Progenitor cell of endocrine pancreas (in vitro differentiated cells): ENCODE results near the gene UGT1A4. TPM values are rescaled to one million over a fixed set of nuclear protein-coding genes. Genes with fewer than 3 reads are reported as not detected.

Experiments
- DNase-seq: peaks from one replicate; pipeline ENCODE4 v3.0.0; 2021; ENCODE audit warnings: low spot score; ENCODE audit not compliant: unreplicated experiment
- H3K27ac Mint-ChIP-seq: 2 replicates; pipeline ENCODE4 v1.8.0; 2021; ENCODE audit warnings: mild to moderate bottlenecking, moderate library complexity, mixed read lengths
- H3K27me3 Mint-ChIP-seq: 2 replicates; pipeline ENCODE4 v1.8.0; 2021; ENCODE audit warnings: mixed read lengths
- H3K36me3 Mint-ChIP-seq: 2 replicates; pipeline ENCODE4 v1.8.0; 2022; ENCODE audit warnings: mixed read lengths; ENCODE audit not compliant: insufficient read depth
- H3K4me1 Mint-ChIP-seq: 2 replicates; pipeline ENCODE4 v1.8.0; 2021; ENCODE audit warnings: low read depth, mixed read lengths
- H3K4me3 Mint-ChIP-seq: 2 replicates; pipeline ENCODE4 v1.8.0; 2021; ENCODE audit warnings: low read depth, mild to moderate bottlenecking, moderate library complexity, mixed read lengths
- H3K9me3 Mint-ChIP-seq: 2 replicates; pipeline ENCODE4 v1.8.0; 2021; ENCODE audit warnings: low read depth, mixed read lengths
- CTCF ChIP-seq: fragments of 200-600 bp; sonication (generic); IDR thresholded peaks from one replicate; pipeline ENCODE4 v1.5.0; 2021; ENCODE audit warnings: antibody characterized with exemption, mild to moderate bottlenecking; ENCODE audit not compliant: unreplicated experiment
- total RNA-seq: library from RNA; stranded (reverse); gene quantifications from 2 replicates; pipeline ENCODE4 v1.2.1, GENCODE V29; 2021

Gene UGT1A4
- total RNA-seq, 1 donor from 2014 or later: not detected

GRCh38 chr2:233684640-233685039, 33.9 kb upstream of the UGT1A4 start:
- Mint-ChIP-seq H3K9me3 (peaks cover 3% of the 10 kb centered on the region), H3K4me1 (peaks cover 5% of the 10 kb centered on the region), H3K27ac (no peak overlapping the region), H3K27me3 (peaks cover 4% of the 10 kb centered on the region), H3K4me3 (no peak overlapping the region), H3K36me3 (no peaks in the 10 kb centered on the region)
- no peak for TF ChIP-seq CTCF
- no peak for DNase-seq

GRCh38 chr2:233686928-233687327, 31.6 kb upstream of the UGT1A4 start:
- no peak for TF ChIP-seq CTCF
- no peak for DNase-seq
- Mint-ChIP-seq H3K27me3 (no peaks in the 10 kb centered on the region), H3K9me3 (peaks cover 3% of the 10 kb centered on the region), H3K4me3 (no peak overlapping the region), H3K36me3 (no peaks in the 10 kb centered on the region), H3K27ac (no peak overlapping the region), H3K4me1 (peaks cover 11% of the 10 kb centered on the region)

GRCh38 chr2:233688341-233688740, 30.2 kb upstream of the UGT1A4 start:
- Mint-ChIP-seq H3K36me3 (no peaks in the 10 kb centered on the region), H3K4me3 (no peak overlapping the region), H3K27ac (no peak overlapping the region), H3K4me1 (peaks cover 11% of the 10 kb centered on the region), H3K27me3 (no peaks in the 10 kb centered on the region), H3K9me3 (peaks cover 3% of the 10 kb centered on the region)
- no peak for DNase-seq
- no peak for TF ChIP-seq CTCF

- no peak overlapping the region for H3K4me3 Mint-ChIP-seq
- peaks cover 11% of the 10 kb centered on the region for H3K4me1 Mint-ChIP-seq
- H3K9me3 Mint-ChIP-seq: peaks cover 3% of the 10 kb centered on the region
- no peaks in the 10 kb centered on the region for H3K27me3 Mint-ChIP-seq
- no peak for TF ChIP-seq CTCF
- H3K36me3 Mint-ChIP-seq: no peaks in the 10 kb centered on the region
- H3K27ac Mint-ChIP-seq: no peak overlapping the region
- DNase-seq: no peak
Observed at GRCh38 chr2:233689031-233689430, 29.5 kb upstream of the UGT1A4 start.

- H3K27me3 Mint-ChIP-seq: no peaks in the 10 kb centered on the region
- no peak overlapping the region for H3K27ac Mint-ChIP-seq
- no peaks in the 10 kb centered on the region for H3K36me3 Mint-ChIP-seq
- H3K4me3 Mint-ChIP-seq: no peak overlapping the region
- no peak for DNase-seq
- TF ChIP-seq CTCF: no peak
- peaks cover 3% of the 10 kb centered on the region for H3K9me3 Mint-ChIP-seq
- H3K4me1 Mint-ChIP-seq: peaks cover 11% of the 10 kb centered on the region
Observed at GRCh38 chr2:233689501-233689900, 29.0 kb upstream of the UGT1A4 start.
